ENCODE measurements around the gene NTNG2. TPM values are rescaled to one million over a fixed set of nuclear protein-coding genes. Genes with fewer than 3 reads are reported as not detected.

Gene NTNG2
- total and polyA plus RNA-seq, 10 of the 15 experiments (the other 5 are each of a cell fraction or from before 2014, with no cell fraction given), result 0.37 to 0.79 (median 0.45) TPM; not detected in 6

GRCh38 chr9:132241840-132242620 lies 80.2 kb downstream of the NTNG2 start:
- H3K4me2 ChIP-seq (ENCODE audit: control insufficient read depth, insufficient read depth), result peak overlapping the region; percentile 97
- RAD21 ChIA-PET (ENCODE audit: unreplicated experiment), result interaction anchor here (0.8 to 1.3 kb wide), 8 partner anchors 11 to 483 kb away, joined by 3 to 7 read pairs (median 3); partner anchors contain the start of genes MED27 and SETX
- no peak for DNase-seq (ENCODE audit: low read depth, low spot score)
- peak overlapping the region; percentile 69; the same call in 1 of the 2 replicates for H3K4me3 ChIP-seq
- no peaks in the 10 kb centered on the region for H3K36me3 ChIP-seq (ENCODE audit: control insufficient read depth in 2 of 2, insufficient read depth in 2 of 2, low read length in 1 of 2)
- FAIRE-seq, result peak; percentile 35
- H3K4me1 ChIP-seq (ENCODE audit: control insufficient read depth, insufficient read depth, low read length), result peaks cover 3% of the 10 kb centered on the region
- H3K9me3 ChIP-seq (replicated peaks; ENCODE audit: control insufficient read depth, insufficient read depth, low read length), result no peaks in the 10 kb centered on the region
- H2AFZ ChIP-seq (ENCODE audit: control insufficient read depth, low read depth, low read length), result peak overlapping the region; percentile 84
- SMC1A ChIA-PET (ENCODE audit: uncharacterized antibody, unreplicated experiment), result interaction anchor here (0.5 to 0.9 kb wide), 2 partner anchors 147 to 484 kb away, joined by 3 read pairs; no protein-coding TSS in a partner anchor
- 3% methylated on average over 33 of the region's 81 CpGs for WGBS (ENCODE audit: insufficient coverage, insufficient replicate concordance, low lambda C conversion rate, missing lambda C conversion rate)
- peak; percentile 9 for ATAC-seq
- in situ Hi-C loops (cut with MboI), result loop anchor here (25.0 kb wide), 1 partner anchor 655 kb away; no protein-coding TSS in a partner anchor
- no TSS peak for BruUV-seq (replicated peaks)
- peaks cover 0 to 6% of the 10 kb centered on the region in 2 experiments; a peak in 1 of 4 replicates for H3K27me3 ChIP-seq (replicated peaks in 1 of 2; ENCODE audit: control insufficient read depth in 2 of 2, insufficient read depth in 2 of 2, low read length in 1 of 2)
- peak overlapping the region; percentile 40 for H3K9ac ChIP-seq (ENCODE audit: control insufficient read depth, insufficient read depth, low read length)
- no peaks in the 10 kb centered on the region for H3K79me2 ChIP-seq (ENCODE audit: control insufficient read depth, insufficient read depth, low read length)
- POLR2A ChIA-PET, result no interaction called here
- intact Hi-C loops (cut with micrococcal nuclease; ENCODE audit: unreplicated experiment), result loop anchor here (1.0 kb wide), 1 partner anchor 487 kb away; no protein-coding TSS in a partner anchor
- no peaks in the 10 kb centered on the region for H4K20me1 ChIP-seq (ENCODE audit: control insufficient read depth, insufficient read depth)
- CTCF ChIA-PET, result interaction anchor here (0.7 to 8.3 kb wide), 6 partner anchors 9 to 485 kb away, joined by 3 to 58 read pairs (median 4); no protein-coding TSS in a partner anchor
- no peak overlapping the region for H3K27ac ChIP-seq (ENCODE audit: control insufficient read depth, insufficient read depth)
- TF ChIP-seq USF2 (IDR thresholded peaks at IDR 0.05; ENCODE audit: borderline replicate concordance, low read depth, low read length) (no peak), ZNF384 (IDR thresholded peaks at IDR 0.05; ENCODE audit: borderline replicate concordance, low read depth, low read length) (peak; percentile 85), NFIC (IDR thresholded peaks at IDR 0.05; ENCODE audit: low read depth, low read length) (no peak), ZNF24 (IDR thresholded peaks at IDR 0.05) (no peak), MEF2A (IDR thresholded peaks at IDR 0.05; ENCODE audit: insufficient read depth, low read depth, low read length) (no peak), CHD2 (IDR thresholded peaks at IDR 0.05; ENCODE audit: borderline replicate concordance, low read depth, low read length) (no peak), GATAD2B (conservative IDR thresholded peaks at IDR 0.05; ENCODE audit: low read depth) (0 out of 2 replicates have a peak, but pooled peaks have one; percentile 77), RCOR1 (conservative IDR thresholded peaks at IDR 0.05; ENCODE audit: low read depth, low read length) (no peak), TARDBP (IDR thresholded peaks at IDR 0.05; ENCODE audit: borderline replicate concordance) (no peak), JUNB (IDR thresholded peaks at IDR 0.05) (no peak), PAX8 (IDR thresholded peaks at IDR 0.05) (no peak), TCF12 (IDR thresholded peaks at IDR 0.05; ENCODE audit: low read depth, low read length) (0 out of 2 replicates have a peak, but pooled peaks have one; percentile 33), MTA3 (IDR thresholded peaks at IDR 0.05; ENCODE audit: borderline replicate concordance, low read length) (no peak), POLR2AphosphoS2 (IDR thresholded peaks at IDR 0.05; ENCODE audit: low read depth, low read length) (no peak), SPI1 (IDR thresholded peaks at IDR 0.05; ENCODE audit: borderline replicate concordance, insufficient read depth, low read depth, low read length) (peak; percentile 66; the same call in 1 of the 2 replicates), SREBF2 (IDR thresholded peaks at IDR 0.05; ENCODE audit: low read length) (no peak), BCL11A (IDR thresholded peaks at IDR 0.05; ENCODE audit: low read depth, low read length) (no peak), GABPA (IDR thresholded peaks at IDR 0.05; ENCODE audit: low read depth) (no peak), NBN (IDR thresholded peaks at IDR 0.05) (peak; percentile 45; the same call in 1 of the 2 replicates), NR2F1 (conservative IDR thresholded peaks at IDR 0.05) (0 out of 2 replicates have a peak, but pooled peaks have one; percentile 26), KAT2A (conservative IDR thresholded peaks at IDR 0.05; ENCODE audit: control insufficient read depth, low read depth, low read length) (no peak), IKZF1 (conservative IDR thresholded peaks at IDR 0.05) (peak; percentile 76), CTCF (IDR thresholded peaks at IDR 0.05 in 2 of 3, conservative IDR thresholded peaks at IDR 0.05 in 1 of 3; ENCODE audit: control insufficient read depth in 2 of 3, extremely low read depth in 1 of 3, insufficient read depth in 1 of 3, low read depth in 3 of 3, low read length in 3 of 3) (no peak)
